A549 treated with AZD9567 at 1 μM for 4 hours (cell line): Measurements from ENCODE around the gene BAZ2A. TPM values are rescaled to one million over a fixed set of nuclear protein-coding genes. Genes with fewer than 3 reads are reported as not detected.

Source experiments
- total RNA-seq: library from RNA; stranded (reverse); fragments of 200-300 nt; extraction: Qiagen RNA extraction; gene quantifications from 5 replicates; pipeline ENCODE4 v1.2.3, GENCODE V29; 2022; ENCODE audit not compliant: insufficient read depth

The BAZ2A gene
- 25.5 to 45.1 TPM (median 40.8 TPM) in 5 replicates for total RNA-seq

DNA sequence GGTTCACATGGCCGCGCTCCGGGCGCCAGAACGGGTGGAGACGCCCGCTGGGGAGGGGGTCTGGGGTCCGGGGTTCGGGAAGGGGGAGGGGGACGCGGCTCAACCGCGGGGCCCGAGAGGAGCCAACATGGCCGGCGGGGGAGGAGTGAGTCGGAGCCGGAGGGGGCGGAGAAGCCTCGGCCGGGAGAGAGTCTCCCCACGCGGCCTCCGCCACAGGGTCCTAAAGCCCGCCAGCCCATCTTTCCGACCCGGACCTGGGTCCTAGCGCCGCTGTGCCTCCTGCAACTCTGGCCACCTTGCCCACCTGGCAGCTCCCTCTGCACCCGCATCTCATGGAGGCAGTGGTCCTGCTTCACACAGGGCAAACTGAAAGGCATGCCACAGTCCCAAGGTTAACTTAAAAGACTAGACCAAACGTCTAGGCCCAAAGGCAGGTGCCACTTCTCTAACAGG, at the start of gene BAZ2A:
Gene BAZ2A (minus strand): TSS at position 147 of the 453 bp plus-strand sequence. CDS start 12,796 bp downstream, outside the sequence.

DNA sequence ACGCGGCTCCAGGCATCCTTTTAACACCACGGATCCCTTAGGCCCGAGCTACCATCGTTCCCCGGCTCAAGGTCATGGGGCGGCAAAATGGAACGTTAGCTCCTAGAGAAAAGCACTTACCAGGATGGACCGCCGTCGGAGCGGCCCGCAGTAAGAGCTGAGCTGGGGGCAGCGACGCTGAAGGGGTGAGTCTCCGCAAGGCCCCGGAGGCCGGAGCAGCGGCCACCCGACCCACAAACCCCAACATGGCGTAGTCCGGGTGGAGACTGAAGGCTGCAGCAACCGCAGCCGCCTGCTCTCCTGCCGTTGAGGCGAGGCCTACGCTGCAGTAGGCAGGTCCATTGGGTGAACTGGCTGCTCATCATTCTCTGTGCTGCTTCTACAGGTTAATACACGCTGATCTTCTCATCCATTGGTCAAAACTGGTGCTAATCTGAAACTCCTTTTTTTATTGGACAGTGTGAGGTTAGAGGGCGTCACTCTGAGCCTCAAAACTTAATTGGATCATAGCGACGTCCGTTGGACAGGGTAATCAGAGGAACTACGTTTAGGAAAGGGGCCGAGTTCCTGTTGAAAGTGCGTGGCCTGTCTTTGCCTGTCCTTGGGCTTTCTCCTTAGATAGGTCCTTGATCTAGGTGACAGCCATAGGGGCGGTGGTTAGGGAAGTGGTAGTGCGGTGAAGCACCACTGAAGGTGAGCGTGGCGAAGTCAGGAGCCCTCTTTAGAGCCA, 15.8 kb upstream of the BAZ2A start, which contains the start of gene ATP5F1B:
Gene ATP5F1B (minus strand): TSS at position 268 of the 730 bp plus-strand sequence. CDS start 21 bp downstream, at position 247.

Other genes starting within 250 kb of the BAZ2A start
- gene TIMELESS, start 180.9 kb downstream of the BAZ2A start, total RNA-seq = 36.0 to 39.8 TPM (median 37.4 TPM) in 5 replicates
- gene MIP, start 175.7 kb downstream of the BAZ2A start, total RNA-seq = 0.09 to 0.23 TPM in 2 of 5 replicates, not detected in the others
- 1.4 to 1.8 TPM (median 1.7 TPM) in 5 replicates for gene SPRYD4, start 161.7 kb downstream of the BAZ2A start, total RNA-seq
- gene GLS2, start 142.2 kb downstream of the BAZ2A start, total RNA-seq = 0.14 to 0.33 TPM (median 0.15 TPM) in 3 of 5 replicates, not detected in the others
- gene RBMS2, start 108.5 kb downstream of the BAZ2A start, total RNA-seq = 8.0 to 12.1 TPM (median 8.8 TPM) in 5 replicates
- gene ATP5F1B, start 15.7 kb upstream of the BAZ2A start, total RNA-seq = 870 to 951 TPM (median 905 TPM) in 5 replicates
- 353 to 461 TPM (median 388 TPM) in 5 replicates for gene PTGES3, start 58.0 kb upstream of the BAZ2A start, total RNA-seq
- 1,464 to 1,658 TPM (median 1,495 TPM) in 5 replicates for gene NACA, start 95.0 kb upstream of the BAZ2A start, total RNA-seq
- 22.5 to 29.3 TPM (median 23.1 TPM) in 5 replicates for gene PRIM1, start 122.0 kb upstream of the BAZ2A start, total RNA-seq
- 1.1 to 5.1 TPM (median 1.2 TPM) in 5 replicates for gene HSD17B6, start 133.0 kb upstream of the BAZ2A start, total RNA-seq